Gastroesophageal sphincter (tissue), 4 donors: Measurements from ENCODE around the gene TARS1. TPM values are rescaled to one million over a fixed set of nuclear protein-coding genes. Genes with fewer than 3 reads are reported as not detected.
A peak's percentile ranks its signal among the peaks of the same experiment; 100 is the strongest.

Experiments
- ATAC-seq: fragments of 150-250 bp; one replicate; pipeline ENCODE4 v1.9.1; 2016; ENCODE audit warnings: mild to moderate bottlenecking, moderate library complexity
- H3K27ac ChIP-seq, 4 donors: fragments of 200-600 bp; sonication (generic) in 3 of 4; 1 replicate in 3 of 4; 2 replicates in 1 of 4; pipeline ENCODE4 v1.5.1; 2016 to 2019
- H3K27me3 ChIP-seq: fragments of 200-600 bp; sonication (generic); one replicate; pipeline ENCODE4 v1.5.1; 2019
- H3K36me3 ChIP-seq, 2 donors: fragments of 200-600 bp; sonication (generic); one replicate each; pipeline ENCODE4 v1.5.1; 2019; ENCODE audit warnings: control low read depth in 1 of 2
- H3K4me1 ChIP-seq, 3 donors: fragments of 200-600 bp; sonication (generic); 1 replicate in 2 of 3; 2 replicates in 1 of 3; pipeline ENCODE4 v1.5.1; 2016 to 2019; ENCODE audit warnings: control low read depth in 2 of 3
- H3K4me3 ChIP-seq, 2 donors: fragments of 200-600 bp; sonication (generic); one replicate each; pipeline ENCODE4 v1.5.1; 2019; ENCODE audit warnings: mild to moderate bottlenecking in 1 of 2, moderate library complexity in 1 of 2
- H3K9me3 ChIP-seq, 3 donors: fragments of 200-600 bp; sonication (generic); one replicate each; pipeline ENCODE4 v1.5.1; 2017 to 2019; ENCODE audit warnings: control low read depth in 2 of 3
- EP300 ChIP-seq: sonication (generic); formaldehyde crosslinking; IDR thresholded peaks from one replicate; pipeline ENCODE4 v1.6.1; 2017; ENCODE audit warnings: antibody characterized with exemption, mild to moderate bottlenecking
- POLR2A ChIP-seq, 2 donors: fragments of 450-650 bp; IDR thresholded peaks; one replicate each; pipeline ENCODE4 v1.6.1; 2017; ENCODE audit warnings: antibody characterized with exemption in 2 of 2, mild to moderate bottlenecking in 2 of 2, moderate library complexity in 1 of 2
- POLR2AphosphoS5 ChIP-seq: sonication (generic); formaldehyde crosslinking; IDR thresholded peaks from one replicate; pipeline ENCODE4 v1.6.1; 2017; ENCODE audit warnings: antibody characterized with exemption
- WGBS, 2 donors: methylation state at CpG; one replicate each; pipeline ENCODE4 v1.1.5; 2018; ENCODE audit warnings: low coverage in 1 of 2; 5-methylcytosine and 5-hydroxymethylcytosine counted together
- total RNA-seq, 4 donors: library from RNA; depleted of rRNA; stranded (reverse); fragments of >200 nt; gene quantifications; one replicate each; pipeline ENCODE4 v1.1.0, GENCODE V29; 2016
- TF ChIP-seq, protein P1 (sequence below), 4 experiments: fragments of 200-600 bp in 2 of 4; fragments of 450-650 bp in 2 of 4; sonication (generic) in 1 of 4; IDR thresholded peaks; one replicate each; pipeline ENCODE4 v1.5.1; 2017 to 2019; ENCODE audit warnings: antibody characterized with exemption in 4 of 4, mild to moderate bottlenecking in 2 of 4, moderate library complexity in 2 of 4

Gene TARS1
- total RNA-seq, 4 donors from 2014 or later, result 79.9 to 118 (median 86.7) TPM

DNA sequence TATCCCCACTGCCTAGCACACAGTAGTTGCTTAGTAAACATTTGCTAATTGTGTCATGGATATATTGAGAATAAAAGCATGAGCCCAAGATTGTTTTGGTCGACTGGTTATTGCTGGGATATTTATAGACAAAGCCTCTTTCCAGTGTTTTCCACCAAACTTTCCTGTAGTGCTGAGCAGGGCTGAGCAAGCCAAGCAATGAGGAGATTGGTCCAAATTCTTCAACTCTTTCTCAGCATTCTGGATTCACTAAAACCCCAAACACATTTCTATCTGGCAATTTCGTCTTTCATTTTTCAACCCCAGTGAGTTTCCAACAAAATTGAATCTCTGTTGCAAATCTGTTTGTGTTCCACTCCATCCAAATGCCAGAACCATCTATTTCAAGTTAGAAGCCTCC lies 31.9 kb upstream of the TARS1 start:
- WGBS, 2 donors, result 26 to 42% methylated on average over 2 of the region's 2 CpGs
- H3K4me1 ChIP-seq, result no peaks in the 10 kb centered on the region
- H3K27me3 ChIP-seq, result no peaks in the 10 kb centered on the region
- TF ChIP-seq EP300 (no peak), POLR2A (IDR thresholded peaks at IDR 0.05) (no peak), POLR2AphosphoS5 (no peak)
- TF ChIP-seq, protein P1, sequence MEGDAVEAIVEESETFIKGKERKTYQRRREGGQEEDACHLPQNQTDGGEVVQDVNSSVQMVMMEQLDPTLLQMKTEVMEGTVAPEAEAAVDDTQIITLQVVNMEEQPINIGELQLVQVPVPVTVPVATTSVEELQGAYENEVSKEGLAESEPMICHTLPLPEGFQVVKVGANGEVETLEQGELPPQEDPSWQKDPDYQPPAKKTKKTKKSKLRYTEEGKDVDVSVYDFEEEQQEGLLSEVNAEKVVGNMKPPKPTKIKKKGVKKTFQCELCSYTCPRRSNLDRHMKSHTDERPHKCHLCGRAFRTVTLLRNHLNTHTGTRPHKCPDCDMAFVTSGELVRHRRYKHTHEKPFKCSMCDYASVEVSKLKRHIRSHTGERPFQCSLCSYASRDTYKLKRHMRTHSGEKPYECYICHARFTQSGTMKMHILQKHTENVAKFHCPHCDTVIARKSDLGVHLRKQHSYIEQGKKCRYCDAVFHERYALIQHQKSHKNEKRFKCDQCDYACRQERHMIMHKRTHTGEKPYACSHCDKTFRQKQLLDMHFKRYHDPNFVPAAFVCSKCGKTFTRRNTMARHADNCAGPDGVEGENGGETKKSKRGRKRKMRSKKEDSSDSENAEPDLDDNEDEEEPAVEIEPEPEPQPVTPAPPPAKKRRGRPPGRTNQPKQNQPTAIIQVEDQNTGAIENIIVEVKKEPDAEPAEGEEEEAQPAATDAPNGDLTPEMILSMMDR (IDR thresholded peaks at IDR 0.05), result no peak
- peak overlapping the region in 2 of 4 donors; percentile 21 to 50 for H3K27ac ChIP-seq
- no peaks in the 10 kb centered on the region for H3K36me3 ChIP-seq
- H3K4me3 ChIP-seq, result no peak overlapping the region
- ATAC-seq, result peak; percentile 70
- H3K9me3 ChIP-seq, result no peaks in the 10 kb centered on the region

DNA sequence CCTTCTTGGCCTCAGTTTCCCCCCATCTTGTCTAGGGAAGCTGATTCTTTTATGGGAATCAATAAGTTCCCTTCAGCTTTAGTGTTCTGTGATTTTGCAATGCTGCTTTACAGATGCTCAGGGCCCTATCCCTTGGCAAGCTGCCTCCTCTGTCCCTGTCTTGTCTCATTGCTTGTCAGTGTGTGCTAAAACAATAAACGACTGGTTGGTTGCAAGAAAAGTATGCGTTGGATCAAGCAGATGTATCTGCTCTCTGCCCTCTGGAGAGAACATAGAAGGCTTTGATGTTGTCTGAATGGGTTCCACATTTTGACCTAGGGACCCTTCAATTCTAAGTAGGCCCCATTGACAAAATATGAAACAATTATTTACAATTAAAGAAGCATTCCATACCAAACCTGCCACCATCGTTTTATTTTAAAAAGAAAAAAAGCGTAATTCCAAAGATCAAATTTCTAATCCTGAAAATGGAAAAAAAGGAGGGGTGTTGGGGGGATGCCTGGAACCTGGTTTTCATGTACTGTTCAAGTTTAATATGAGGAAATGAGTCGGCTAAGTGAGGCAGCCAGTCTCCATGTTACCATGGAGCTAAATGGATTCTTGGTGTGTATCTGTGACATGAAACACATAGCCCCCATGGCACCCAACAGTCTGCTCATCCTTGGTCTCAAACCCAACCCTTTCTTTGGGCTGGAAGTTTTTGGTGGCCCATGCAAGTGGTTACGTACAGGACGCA lies 31.2 kb upstream of the TARS1 start:
- peak; percentile 53 for ATAC-seq
- WGBS, 2 donors, result 15 to 46% methylated on average over 3 to 7 of the region's 7 CpGs

DNA sequence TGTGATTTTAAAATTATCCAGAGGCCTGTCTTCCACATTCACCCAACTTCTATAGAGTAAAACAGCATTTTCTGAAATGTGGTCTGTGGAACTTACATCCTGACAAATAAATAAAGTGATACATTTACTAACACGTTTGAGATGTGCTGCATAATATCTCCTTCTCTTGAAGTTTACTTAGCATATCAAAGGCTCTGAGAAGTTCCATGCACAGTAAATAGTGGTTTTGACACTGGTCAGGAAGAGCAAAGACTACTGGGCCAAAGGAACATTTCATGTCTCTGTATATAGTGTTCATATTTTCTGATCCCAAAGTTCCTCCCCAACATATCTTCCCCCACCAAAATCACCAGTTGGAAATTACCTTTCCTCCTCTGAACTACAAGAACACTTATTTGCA lies 30.5 kb upstream of the TARS1 start:
- no peaks in the 10 kb centered on the region for H3K36me3 ChIP-seq
- H3K9me3 ChIP-seq, result no peaks in the 10 kb centered on the region
- no peak overlapping the region for H3K4me3 ChIP-seq

More for the DNA sequence above, 31.2 kb upstream of the TARS1 start:
- Histone ChIP-seq H3K4me3 (no peak overlapping the region), H3K4me1 (no peaks in the 10 kb centered on the region), H3K9me3 (no peaks in the 10 kb centered on the region), H3K27me3 (no peaks in the 10 kb centered on the region), H3K36me3 (no peaks in the 10 kb centered on the region), H3K27ac (peak overlapping the region in 2 of 4 donors; percentile 21 to 32)
- TF ChIP-seq POLR2A (IDR thresholded peaks at IDR 0.05), result no peak
- no peak for TF ChIP-seq EP300
- TF ChIP-seq, protein P1 (IDR thresholded peaks at IDR 0.05), result no peak
- no peak for TF ChIP-seq POLR2AphosphoS5

DNA sequence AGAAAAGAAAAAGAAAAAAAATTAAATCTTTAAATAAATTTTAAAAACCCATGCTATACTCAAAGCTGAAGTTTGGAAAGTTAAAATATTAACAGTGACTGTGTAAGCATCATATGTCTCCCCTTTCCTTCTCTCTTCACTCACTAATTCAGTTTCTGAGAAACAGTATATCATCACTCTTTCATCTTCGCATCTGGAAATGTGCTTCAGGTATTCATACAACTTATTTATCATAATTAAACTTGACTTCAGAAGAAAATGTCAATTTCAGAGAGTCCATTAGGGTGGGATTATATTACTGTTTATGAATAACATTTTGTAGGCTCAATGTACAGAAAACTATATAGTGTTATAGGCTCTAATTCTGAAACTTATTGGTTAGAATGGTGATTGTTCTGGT lies 29.3 kb upstream of the TARS1 start:
- ATAC-seq, result no peak
- 93 to 100% methylated on average over 1 of the region's 1 CpG for WGBS, 2 donors

More for the DNA sequence above, 30.5 kb upstream of the TARS1 start:
- Histone ChIP-seq H3K27me3 (no peaks in the 10 kb centered on the region), H3K4me1 (no peaks in the 10 kb centered on the region), H3K27ac (no peak overlapping the region)
- 23 to 44% methylated on average over 1 of the region's 1 CpG for WGBS, 2 donors
- TF ChIP-seq POLR2A (IDR thresholded peaks at IDR 0.05), result no peak
- no peak for ATAC-seq

DNA sequence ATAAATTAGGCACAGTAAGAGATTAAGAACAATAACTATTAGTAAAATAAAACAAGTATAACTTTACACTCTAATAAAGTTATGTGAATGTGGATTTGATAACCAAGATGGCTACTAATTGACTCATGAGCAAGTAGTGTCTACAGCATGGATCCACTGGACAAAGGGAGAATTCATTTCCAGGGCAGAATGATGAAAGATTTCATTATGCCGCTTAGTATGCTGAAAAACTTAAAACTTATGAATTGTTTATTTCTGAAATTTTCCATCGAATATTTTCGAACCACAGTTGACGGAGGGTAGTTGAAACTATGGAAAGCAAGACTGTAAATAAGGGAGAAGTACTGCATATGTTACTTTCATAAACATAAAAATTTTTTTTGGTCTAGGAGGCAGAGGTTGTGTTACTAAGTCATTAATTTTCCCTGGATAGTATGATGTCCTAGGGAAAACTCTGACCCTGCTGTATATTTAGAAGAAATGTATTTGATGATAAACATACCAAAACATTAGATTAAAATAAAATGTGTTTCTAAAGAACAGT lies 24.9 kb upstream of the TARS1 start:
- Histone ChIP-seq H3K9me3 (no peaks in the 10 kb centered on the region), H3K36me3 (no peaks in the 10 kb centered on the region), H3K27me3 (no peaks in the 10 kb centered on the region), H3K27ac (no peak overlapping the region), H3K4me3 (no peak overlapping the region), H3K4me1 (no peaks in the 10 kb centered on the region)
- no peak for TF ChIP-seq EP300
- no peak for TF ChIP-seq POLR2AphosphoS5
- TF ChIP-seq POLR2A (IDR thresholded peaks at IDR 0.05), result no peak
- TF ChIP-seq, protein P1 (IDR thresholded peaks at IDR 0.05), result no peak
- 34 to 63% methylated on average over 4 of the region's 4 CpGs for WGBS, 2 donors
- ATAC-seq, result no peak

More for the DNA sequence above, 29.3 kb upstream of the TARS1 start:
- Histone ChIP-seq H3K4me3 (no peak overlapping the region), H3K27me3 (no peaks in the 10 kb centered on the region), H3K27ac (no peak overlapping the region), H3K4me1 (no peaks in the 10 kb centered on the region), H3K36me3 (no peaks in the 10 kb centered on the region), H3K9me3 (no peaks in the 10 kb centered on the region)
- TF ChIP-seq POLR2AphosphoS5 (no peak), EP300 (no peak), POLR2A (IDR thresholded peaks at IDR 0.05) (no peak)
- TF ChIP-seq, protein P1 (IDR thresholded peaks at IDR 0.05), result no peak
